Spleen (tissue), 11 donors: ENCODE data around the gene XRRA1. TPM values are rescaled to one million over a fixed set of nuclear protein-coding genes. Genes with fewer than 3 reads are reported as not detected.

Experiments
- DNase-seq: peaks from one replicate; pipeline ENCODE4 v3.0.0-alpha.2; 2020
- H3K27ac ChIP-seq, 8 donors: fragments of 200-600 bp; sonication (generic) in 7 of 8; 1 replicate in 4 of 8; 2 replicates in 4 of 8; pipeline versions ENCODE4 v1.5.0 to v1.8.0; 2016 to 2021; ENCODE audit warnings: inconsistent platforms in 4 of 8, mild to moderate bottlenecking in 4 of 8, moderate library complexity in 1 of 8
- H3K27me3 ChIP-seq, 7 donors: fragments of 200-600 bp; sonication (generic) in 6 of 7; replicated peaks in 1 of 7; 1 replicate in 4 of 7; 2 replicates in 3 of 7; pipeline versions ENCODE4 v1.5.0 to v1.8.0; 2016 to 2021; ENCODE audit warnings: inconsistent platforms in 3 of 7, mild to moderate bottlenecking in 1 of 7
- H3K36me3 ChIP-seq, 6 donors: fragments of 200-600 bp; sonication (generic) in 5 of 6; 1 replicate in 4 of 6; 2 replicates in 2 of 6; pipeline versions ENCODE4 v1.5.0 to v1.8.0; 2016 to 2021; ENCODE audit warnings: inconsistent platforms in 2 of 6
- H3K4me1 ChIP-seq, 6 donors: fragments of 200-600 bp; sonication (generic) in 5 of 6; 1 replicate in 3 of 6; 2 replicates in 3 of 6; pipeline versions ENCODE4 v1.5.0 to v1.8.0; 2016 to 2021; ENCODE audit warnings: inconsistent platforms in 3 of 6
- H3K4me3 ChIP-seq, 8 donors: fragments of 200-600 bp; sonication (generic) in 7 of 8; 1 replicate in 4 of 8; 2 replicates in 4 of 8; pipeline versions ENCODE4 v1.5.0 to v1.8.0; 2016 to 2021; ENCODE audit warnings: inconsistent platforms in 4 of 8, mild to moderate bottlenecking in 4 of 8, moderate library complexity in 2 of 8
- H3K9me3 ChIP-seq, 8 donors: fragments of 200-600 bp; sonication (generic) in 7 of 8; 1 replicate in 4 of 8; 2 replicates in 4 of 8; pipeline versions ENCODE4 v1.5.0 to v1.8.0; 2016 to 2021; ENCODE audit warnings: inconsistent platforms in 4 of 8
- POLR2A ChIP-seq, 3 donors: fragments of 450-650 bp; IDR thresholded peaks; one replicate each; pipeline ENCODE4 v1.5.1; 2017; ENCODE audit warnings: antibody characterized with exemption in 3 of 3, mild to moderate bottlenecking in 1 of 3
- POLR2AphosphoS5 ChIP-seq, 3 donors: sonication (generic); formaldehyde crosslinking; IDR thresholded peaks; one replicate each; pipeline ENCODE4 v1.5.1; 2017; ENCODE audit warnings: antibody characterized with exemption in 3 of 3
- WGBS, 5 donors: extraction: QIAGEN DNeasy Blood & Tissue Kit in 3 of 5; methylation state at CpG; one replicate each; pipeline versions ENCODE4 v1.1.5 to v1.1.7; 2013 to 2018; 5-methylcytosine and 5-hydroxymethylcytosine counted together
- intact Hi-C: fragments of 100-400 bp; cut with DNase I; formaldehyde crosslinking; loops from one replicate; pipeline ENCODE4 v1.15.0; 2023; ENCODE audit warnings: low total_unique reads
- polyA plus RNA-seq, 3 donors: library from polyadenylated mRNA; stranded (reverse); fragments of 200-250 nt; gene quantifications; one replicate each; pipeline ENCODE4 v1.2.1, GENCODE V29; 2013
- total RNA-seq, 7 donors: library from RNA; depleted of rRNA in 3 of 7; stranded (reverse); fragments of >200 nt in 3 of 7; fragmentation: NEBNext Ultra II Directional in 4 of 7; extraction: Animal tissue kit (Norgen Biotek cat#: 25700) in 4 of 7; gene quantifications; one replicate each; pipeline versions ENCODE4 v1.1.0 to v1.2.1, GENCODE V29; 2016 to 2021
- TF ChIP-seq, protein P1 (sequence below), 11 experiments: fragments of 200-600 bp in 7 of 11; fragments of 450-650 bp in 4 of 11; sonication (generic) in 4 of 11; IDR thresholded peaks in 8 of 11; conservative IDR thresholded peaks in 3 of 11; 1 replicate in 7 of 11; 2 replicates in 4 of 11; pipeline versions ENCODE4 v1.4.0 to v1.8.0; 2016 to 2021; ENCODE audit warnings: antibody characterized with exemption in 11 of 11, inconsistent platforms in 4 of 11, mild to moderate bottlenecking in 1 of 11
- donor health status: healthy with polysubstance abuse.
- donor health status: DM: no; HTN: no; CAD: no; lungs with moderate emphysema.
- donor health status: DM: no; HTN: no; CAD: no.
- donor health status: Bipolar disorder and iron deficiency.
- donor health status: healthy.
- donor health status: DM: no; HTN: no; CAD: no.
- donor health status: DM: yes; HTN: yes; CAD: no.

The XRRA1 gene
- total and polyA plus RNA-seq, 10 donors = 1.4 to 60.1 (median 17.8) TPM

DNA sequence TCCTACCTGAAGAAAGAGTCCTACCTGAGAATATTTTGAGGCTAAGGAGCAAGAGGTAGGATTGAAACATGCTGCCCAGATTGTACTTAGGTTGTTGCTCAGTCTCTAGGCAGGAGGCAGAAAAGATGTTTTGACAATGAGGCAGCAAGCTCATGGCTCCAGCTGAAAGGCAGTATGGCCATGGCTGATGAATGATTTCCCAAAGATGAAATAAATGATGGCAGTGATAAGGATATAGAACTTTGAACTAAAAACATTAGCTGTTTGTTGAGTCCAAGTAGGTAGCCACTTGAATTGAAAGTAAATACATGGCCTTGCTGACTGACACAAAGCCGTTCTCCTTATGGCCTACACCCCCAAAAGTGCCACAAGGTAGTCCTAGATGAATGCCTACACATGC, 33.0 kb upstream of the XRRA1 start:
- Histone ChIP-seq H3K9me3 (no peaks in the 10 kb centered on the region), H3K36me3 (peaks cover 0 to 37% (median 17%) of the 10 kb centered on the region in 6 donors), H3K4me3 (no peak overlapping the region), H3K27ac (no peak overlapping the region), H3K27me3 (no peaks in the 10 kb centered on the region), H3K4me1 (no peaks in the 10 kb centered on the region)
- TF ChIP-seq POLR2A (IDR thresholded peaks at IDR 0.05) = no peak
- TF ChIP-seq, protein P1, sequence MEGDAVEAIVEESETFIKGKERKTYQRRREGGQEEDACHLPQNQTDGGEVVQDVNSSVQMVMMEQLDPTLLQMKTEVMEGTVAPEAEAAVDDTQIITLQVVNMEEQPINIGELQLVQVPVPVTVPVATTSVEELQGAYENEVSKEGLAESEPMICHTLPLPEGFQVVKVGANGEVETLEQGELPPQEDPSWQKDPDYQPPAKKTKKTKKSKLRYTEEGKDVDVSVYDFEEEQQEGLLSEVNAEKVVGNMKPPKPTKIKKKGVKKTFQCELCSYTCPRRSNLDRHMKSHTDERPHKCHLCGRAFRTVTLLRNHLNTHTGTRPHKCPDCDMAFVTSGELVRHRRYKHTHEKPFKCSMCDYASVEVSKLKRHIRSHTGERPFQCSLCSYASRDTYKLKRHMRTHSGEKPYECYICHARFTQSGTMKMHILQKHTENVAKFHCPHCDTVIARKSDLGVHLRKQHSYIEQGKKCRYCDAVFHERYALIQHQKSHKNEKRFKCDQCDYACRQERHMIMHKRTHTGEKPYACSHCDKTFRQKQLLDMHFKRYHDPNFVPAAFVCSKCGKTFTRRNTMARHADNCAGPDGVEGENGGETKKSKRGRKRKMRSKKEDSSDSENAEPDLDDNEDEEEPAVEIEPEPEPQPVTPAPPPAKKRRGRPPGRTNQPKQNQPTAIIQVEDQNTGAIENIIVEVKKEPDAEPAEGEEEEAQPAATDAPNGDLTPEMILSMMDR (IDR thresholded peaks at IDR 0.05 in 8 of 11, conservative IDR thresholded peaks at IDR 0.05 in 3 of 11) = no peak
- no peak for TF ChIP-seq POLR2AphosphoS5 (IDR thresholded peaks at IDR 0.05)
- no peak for DNase-seq
- intact Hi-C loops = no loop called here
- WGBS, 5 donors = 89 to 100% (median 95%) methylated on average over 1 of the region's 1 CpG

DNA sequence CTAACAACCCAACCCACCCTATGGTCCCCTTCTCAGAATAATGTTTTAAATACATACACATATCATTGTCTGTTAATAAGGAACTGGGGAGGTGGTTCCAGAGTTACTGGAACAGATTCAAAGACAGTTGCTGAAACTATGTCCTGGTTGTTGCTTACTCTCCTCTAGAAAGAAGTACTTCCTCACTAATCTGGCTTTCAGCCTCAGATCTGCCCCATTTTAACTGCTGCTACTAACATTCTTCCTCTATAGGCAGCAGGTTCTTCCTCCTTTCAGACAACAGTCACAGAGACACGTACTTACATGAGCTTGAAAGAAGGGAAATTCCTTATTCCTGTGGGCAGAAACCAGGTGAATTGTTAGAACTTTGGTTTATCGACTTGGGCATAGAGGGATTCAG, 31.7 kb upstream of the XRRA1 start:
- Histone ChIP-seq H3K4me1 (no peaks in the 10 kb centered on the region), H3K27ac (no peak overlapping the region), H3K27me3 (no peaks in the 10 kb centered on the region), H3K36me3 (peaks cover 0 to 48% (median 25%) of the 10 kb centered on the region in 6 donors), H3K9me3 (no peaks in the 10 kb centered on the region), H3K4me3 (no peak overlapping the region)
- DNase-seq = no peak
- 57 to 84% (median 68%) methylated on average over 2 of the region's 2 CpGs for WGBS, 5 donors
- no peak for TF ChIP-seq POLR2A (IDR thresholded peaks at IDR 0.05)
- TF ChIP-seq POLR2AphosphoS5 (IDR thresholded peaks at IDR 0.05) = no peak
- TF ChIP-seq, protein P1 (IDR thresholded peaks at IDR 0.05 in 8 of 11, conservative IDR thresholded peaks at IDR 0.05 in 3 of 11) = no peak
- intact Hi-C loops = no loop called here

DNA sequence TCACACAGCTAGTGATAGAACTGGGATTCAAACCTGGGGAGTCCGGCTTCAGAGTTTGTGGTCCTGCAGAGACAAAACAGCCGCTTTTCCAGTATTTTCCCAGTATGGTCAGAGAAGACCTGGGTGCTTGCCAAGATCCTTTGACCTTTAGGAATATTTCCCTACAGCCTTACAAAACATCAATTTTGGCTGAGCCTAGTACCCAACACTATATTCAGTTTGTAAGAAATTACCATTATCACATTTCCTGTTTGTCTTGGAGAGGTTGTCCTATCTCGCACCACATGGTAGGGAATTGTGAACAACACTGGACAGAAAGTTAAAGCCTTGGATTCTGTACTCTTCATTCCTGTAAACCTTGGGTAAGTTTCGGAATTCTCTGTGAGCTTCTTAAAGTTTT, 29.1 kb upstream of the XRRA1 start:
- Histone ChIP-seq H3K4me1 (no peaks in the 10 kb centered on the region), H3K36me3 (peaks cover 0 to 74% (median 44%) of the 10 kb centered on the region in 6 donors), H3K27me3 (no peaks in the 10 kb centered on the region), H3K4me3 (no peak overlapping the region), H3K27ac (no peak overlapping the region), H3K9me3 (no peaks in the 10 kb centered on the region)
- WGBS, 5 donors = 92 to 97% (median 96%) methylated on average over 4 of the region's 4 CpGs
- intact Hi-C loops = no loop called here
- TF ChIP-seq, protein P1 (IDR thresholded peaks at IDR 0.05 in 8 of 11, conservative IDR thresholded peaks at IDR 0.05 in 3 of 11) = no peak
- DNase-seq = no peak

- WGBS, 5 donors = 83 to 92% (median 85%) methylated on average over 6 of the region's 6 CpGs
- H3K4me1 ChIP-seq = no peaks in the 10 kb centered on the region
- H3K27ac ChIP-seq = no peak overlapping the region
- H3K36me3 ChIP-seq = peaks cover 0 to 100% (median 75%) of the 10 kb centered on the region in 6 donors
- H3K9me3 ChIP-seq = no peaks in the 10 kb centered on the region
- no peak overlapping the region for H3K4me3 ChIP-seq
- intact Hi-C loops = no loop called here
- DNase-seq = no peak
- TF ChIP-seq POLR2AphosphoS5 (IDR thresholded peaks at IDR 0.05) = no peak
- TF ChIP-seq POLR2A (IDR thresholded peaks at IDR 0.05) = no peak
- TF ChIP-seq, protein P1 (IDR thresholded peaks at IDR 0.05 in 8 of 11, conservative IDR thresholded peaks at IDR 0.05 in 3 of 11) = no peak
- no peaks in the 10 kb centered on the region for H3K27me3 ChIP-seq
Observed at GRCh38 chr11:74971424-74971823, 22.5 kb upstream of the XRRA1 start.
